ENCODE data around the gene HLA-E.

DNA sequence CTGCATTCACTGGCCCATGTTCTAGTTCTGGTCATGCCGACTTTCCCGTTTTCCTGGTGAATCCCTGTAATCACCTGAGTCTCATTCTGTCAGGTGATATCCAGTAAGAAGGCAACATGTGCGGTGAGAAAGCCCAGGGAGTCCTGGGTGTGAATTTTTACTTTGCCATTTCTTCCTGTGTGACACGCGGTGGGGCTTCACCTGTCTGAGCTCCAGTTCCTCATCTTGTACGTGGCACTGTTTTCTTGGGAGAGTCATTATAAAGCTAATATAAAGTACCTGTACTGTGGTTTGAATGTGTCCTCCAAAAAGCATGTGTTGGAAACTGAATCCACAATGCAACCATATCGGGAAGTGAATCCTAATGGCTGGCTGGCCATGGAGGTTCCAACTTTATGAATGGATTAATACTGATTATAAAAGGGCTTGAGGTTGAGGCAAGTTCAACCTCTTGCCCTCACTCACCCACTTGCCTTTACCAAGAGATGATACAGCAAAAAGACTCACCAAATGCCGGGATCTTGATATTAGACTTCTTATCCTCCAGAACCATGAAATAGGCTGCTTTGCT, 5.1 kb downstream of the HLA-E start:
- TF ChIP-seq, protein P1, sequence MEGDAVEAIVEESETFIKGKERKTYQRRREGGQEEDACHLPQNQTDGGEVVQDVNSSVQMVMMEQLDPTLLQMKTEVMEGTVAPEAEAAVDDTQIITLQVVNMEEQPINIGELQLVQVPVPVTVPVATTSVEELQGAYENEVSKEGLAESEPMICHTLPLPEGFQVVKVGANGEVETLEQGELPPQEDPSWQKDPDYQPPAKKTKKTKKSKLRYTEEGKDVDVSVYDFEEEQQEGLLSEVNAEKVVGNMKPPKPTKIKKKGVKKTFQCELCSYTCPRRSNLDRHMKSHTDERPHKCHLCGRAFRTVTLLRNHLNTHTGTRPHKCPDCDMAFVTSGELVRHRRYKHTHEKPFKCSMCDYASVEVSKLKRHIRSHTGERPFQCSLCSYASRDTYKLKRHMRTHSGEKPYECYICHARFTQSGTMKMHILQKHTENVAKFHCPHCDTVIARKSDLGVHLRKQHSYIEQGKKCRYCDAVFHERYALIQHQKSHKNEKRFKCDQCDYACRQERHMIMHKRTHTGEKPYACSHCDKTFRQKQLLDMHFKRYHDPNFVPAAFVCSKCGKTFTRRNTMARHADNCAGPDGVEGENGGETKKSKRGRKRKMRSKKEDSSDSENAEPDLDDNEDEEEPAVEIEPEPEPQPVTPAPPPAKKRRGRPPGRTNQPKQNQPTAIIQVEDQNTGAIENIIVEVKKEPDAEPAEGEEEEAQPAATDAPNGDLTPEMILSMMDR (IDR thresholded peaks at IDR 0.05 in 8 of 11, conservative IDR thresholded peaks at IDR 0.05 in 3 of 11): no peak
- TF ChIP-seq POLR2A (IDR thresholded peaks at IDR 0.05): peak in 1 of 3 donors; percentile 10
